ENCODE data around the gene RHBDF2.

The RHBDF2 gene

DNA sequence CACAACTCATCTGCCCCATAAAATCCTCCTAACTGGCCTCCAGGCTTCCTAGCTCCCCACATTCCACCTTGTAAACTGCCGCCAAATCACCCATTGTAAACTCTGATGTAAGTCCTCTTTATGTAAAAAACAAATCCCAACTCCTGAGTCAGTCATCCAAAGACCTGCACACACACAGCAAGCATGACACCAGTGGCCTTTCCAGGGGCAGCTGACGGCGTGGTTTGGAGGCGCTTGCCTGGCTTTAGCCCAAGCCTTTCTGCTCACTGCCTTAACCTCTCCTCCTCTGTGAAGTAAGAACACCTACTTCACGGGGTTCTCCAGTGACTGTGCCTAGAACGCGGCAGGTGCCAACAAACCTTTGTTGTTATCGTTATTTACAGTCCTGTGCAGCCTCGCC, 62.3 kb downstream of the RHBDF2 start:
- no peak overlapping the region for H3K9ac ChIP-seq (ENCODE audit: low read length)
- H3K4me3 ChIP-seq (ENCODE audit: low read length), result no peak overlapping the region
- H3K27me3 ChIP-seq (replicated peaks; ENCODE audit: insufficient read depth, low read length), result no peaks in the 10 kb centered on the region
- H3F3A ChIP-seq (ENCODE audit: insufficient read depth, low read length), result no peaks in the 10 kb centered on the region
- no peak overlapping the region for H2AFZ ChIP-seq (ENCODE audit: low read length)
- H3K4me1 ChIP-seq (ENCODE audit: low read length), result no peaks in the 10 kb centered on the region; the same call in 1 of the 2 replicates
- H3K9me3 ChIP-seq (replicated peaks; ENCODE audit: insufficient read depth, low read length), result no peaks in the 10 kb centered on the region
- peaks cover 11% of the 10 kb centered on the region for H4K20me1 ChIP-seq (ENCODE audit: insufficient read depth, low read length)
- H3K4me2 ChIP-seq (ENCODE audit: low read depth, low read length), result no peak overlapping the region
- TF ChIP-seq EZH2 (optimal IDR thresholded peaks at IDR 0.05; ENCODE audit: low read depth, low read length) (no peak), EZH2phosphoT487 (IDR thresholded peaks at IDR 0.05; ENCODE audit: low read length) (no peak)
- TF ChIP-seq, protein P1, sequence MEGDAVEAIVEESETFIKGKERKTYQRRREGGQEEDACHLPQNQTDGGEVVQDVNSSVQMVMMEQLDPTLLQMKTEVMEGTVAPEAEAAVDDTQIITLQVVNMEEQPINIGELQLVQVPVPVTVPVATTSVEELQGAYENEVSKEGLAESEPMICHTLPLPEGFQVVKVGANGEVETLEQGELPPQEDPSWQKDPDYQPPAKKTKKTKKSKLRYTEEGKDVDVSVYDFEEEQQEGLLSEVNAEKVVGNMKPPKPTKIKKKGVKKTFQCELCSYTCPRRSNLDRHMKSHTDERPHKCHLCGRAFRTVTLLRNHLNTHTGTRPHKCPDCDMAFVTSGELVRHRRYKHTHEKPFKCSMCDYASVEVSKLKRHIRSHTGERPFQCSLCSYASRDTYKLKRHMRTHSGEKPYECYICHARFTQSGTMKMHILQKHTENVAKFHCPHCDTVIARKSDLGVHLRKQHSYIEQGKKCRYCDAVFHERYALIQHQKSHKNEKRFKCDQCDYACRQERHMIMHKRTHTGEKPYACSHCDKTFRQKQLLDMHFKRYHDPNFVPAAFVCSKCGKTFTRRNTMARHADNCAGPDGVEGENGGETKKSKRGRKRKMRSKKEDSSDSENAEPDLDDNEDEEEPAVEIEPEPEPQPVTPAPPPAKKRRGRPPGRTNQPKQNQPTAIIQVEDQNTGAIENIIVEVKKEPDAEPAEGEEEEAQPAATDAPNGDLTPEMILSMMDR (IDR thresholded peaks at IDR 0.05; ENCODE audit: low read length), result no peak
- peaks cover 95% of the 10 kb centered on the region for H3K79me2 ChIP-seq (ENCODE audit: low read length)
- no peak for DNase-seq
- H3K9me2 ChIP-seq (replicated peaks; ENCODE audit: insufficient read depth, low read length), result no peaks in the 10 kb centered on the region
- H3K27ac ChIP-seq (ENCODE audit: low read length), result no peak overlapping the region
- no peaks in the 10 kb centered on the region for H3K36me3 ChIP-seq (replicated peaks; ENCODE audit: insufficient read depth, low read length)

DNA sequence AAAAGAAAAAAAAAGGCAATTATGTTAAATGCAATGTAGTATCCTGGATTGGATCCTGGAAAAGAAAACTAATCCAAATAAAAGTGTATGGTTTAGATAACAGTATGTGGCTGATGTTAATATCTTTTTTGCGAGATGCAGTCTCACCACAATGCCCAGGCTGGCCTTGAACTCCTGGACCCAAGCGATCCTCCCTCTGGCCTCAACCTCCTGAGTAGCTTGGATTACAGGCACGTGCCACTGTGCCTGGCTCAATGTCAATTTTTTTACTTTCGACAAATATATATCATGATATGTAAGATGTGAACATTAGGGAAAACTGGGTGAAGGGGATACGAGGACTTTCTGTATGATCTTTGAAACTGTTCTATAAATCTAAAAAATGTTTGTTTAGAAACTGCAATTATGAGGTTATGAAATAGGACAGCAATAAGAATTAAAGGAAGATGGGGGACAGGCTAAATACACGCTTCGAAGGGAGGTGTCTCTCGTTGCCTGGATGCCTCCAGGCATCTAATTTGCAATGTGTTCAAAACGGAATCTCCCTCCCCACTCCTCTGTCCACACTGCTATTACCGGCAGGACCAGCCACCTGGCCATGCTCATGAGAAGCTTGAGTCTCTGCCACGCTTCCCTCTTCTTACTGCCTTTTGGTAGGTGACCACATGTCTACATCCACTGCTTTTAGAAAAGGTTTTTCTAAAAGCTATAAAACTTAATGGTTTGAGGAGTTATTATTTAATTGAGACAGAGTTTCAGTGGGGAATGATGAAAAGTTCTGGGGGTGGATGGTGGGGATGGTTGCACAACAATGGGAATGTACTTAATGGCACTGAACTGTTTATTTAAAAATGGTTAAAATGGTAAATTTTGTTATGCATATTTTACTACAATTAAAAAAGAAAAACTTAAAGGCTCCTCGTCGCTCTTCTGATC, 63.5 kb downstream of the RHBDF2 start:
- TF ChIP-seq EZH2phosphoT487 (IDR thresholded peaks at IDR 0.05; ENCODE audit: low read length) (no peak), EZH2 (optimal IDR thresholded peaks at IDR 0.05; ENCODE audit: low read depth, low read length) (no peak)
- TF ChIP-seq, protein P1 (IDR thresholded peaks at IDR 0.05; ENCODE audit: low read length), result no peak
- H3K27me3 ChIP-seq (replicated peaks; ENCODE audit: insufficient read depth, low read length), result no peaks in the 10 kb centered on the region
- H3K4me3 ChIP-seq (ENCODE audit: low read length), result no peak overlapping the region
- no peaks in the 10 kb centered on the region for H3F3A ChIP-seq (ENCODE audit: insufficient read depth, low read length)
- no peaks in the 10 kb centered on the region for H3K9me3 ChIP-seq (replicated peaks; ENCODE audit: insufficient read depth, low read length)
- H3K27ac ChIP-seq (ENCODE audit: low read length), result no peak overlapping the region
- H3K79me2 ChIP-seq (ENCODE audit: low read length), result peaks cover 95% of the 10 kb centered on the region
- no peak overlapping the region for H2AFZ ChIP-seq (ENCODE audit: low read length)
- H4K20me1 ChIP-seq (ENCODE audit: insufficient read depth, low read length), result peaks cover 11% of the 10 kb centered on the region
- no peak overlapping the region for H3K4me2 ChIP-seq (ENCODE audit: low read depth, low read length)
- no peak for DNase-seq
- H3K36me3 ChIP-seq (replicated peaks; ENCODE audit: insufficient read depth, low read length), result no peaks in the 10 kb centered on the region
- H3K4me1 ChIP-seq (ENCODE audit: low read length), result no peaks in the 10 kb centered on the region; the same call in 1 of the 2 replicates
- no peak overlapping the region for H3K9ac ChIP-seq (ENCODE audit: low read length)
- H3K9me2 ChIP-seq (replicated peaks; ENCODE audit: insufficient read depth, low read length), result no peaks in the 10 kb centered on the region

DNA sequence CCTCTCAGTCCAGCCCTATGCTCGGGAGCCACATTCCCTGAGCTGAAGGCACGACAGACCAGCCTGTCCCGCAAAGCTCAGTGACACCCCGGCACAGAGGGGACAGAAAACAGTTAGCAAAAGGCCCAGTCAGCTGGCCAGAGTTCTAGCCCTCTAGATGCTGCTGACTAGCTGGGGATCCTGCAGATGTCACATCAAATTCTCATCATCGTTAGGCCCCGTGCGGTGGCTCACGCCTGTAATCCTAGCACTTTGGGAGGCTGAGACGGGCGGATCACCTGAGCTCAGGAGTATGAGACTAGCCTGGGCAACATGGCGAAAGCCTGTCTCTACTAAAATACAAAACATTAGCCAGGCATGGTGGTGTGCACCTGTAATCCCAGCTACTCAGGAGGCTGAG, 65.5 kb downstream of the RHBDF2 start:
- Histone ChIP-seq H3K4me1 (ENCODE audit: low read length) (no peaks in the 10 kb centered on the region), H3K9me2 (replicated peaks; ENCODE audit: insufficient read depth, low read length) (no peaks in the 10 kb centered on the region), H3K27me3 (replicated peaks; ENCODE audit: insufficient read depth, low read length) (no peaks in the 10 kb centered on the region), H4K20me1 (ENCODE audit: insufficient read depth, low read length) (peaks cover 8% of the 10 kb centered on the region), H3K27ac (ENCODE audit: low read length) (no peak overlapping the region), H3K36me3 (replicated peaks; ENCODE audit: insufficient read depth, low read length) (no peaks in the 10 kb centered on the region), H3K9me3 (replicated peaks; ENCODE audit: insufficient read depth, low read length) (no peaks in the 10 kb centered on the region), H3K79me2 (ENCODE audit: low read length) (peaks cover 92% of the 10 kb centered on the region), H3F3A (ENCODE audit: insufficient read depth, low read length) (no peaks in the 10 kb centered on the region), H3K4me2 (ENCODE audit: low read depth, low read length) (no peak overlapping the region), H2AFZ (ENCODE audit: low read length) (no peak overlapping the region), H3K9ac (ENCODE audit: low read length) (no peak overlapping the region), H3K4me3 (ENCODE audit: low read length) (no peak overlapping the region)
- no peak for DNase-seq
- TF ChIP-seq EZH2 (optimal IDR thresholded peaks at IDR 0.05; ENCODE audit: low read depth, low read length), result no peak
- no peak for TF ChIP-seq EZH2phosphoT487 (IDR thresholded peaks at IDR 0.05; ENCODE audit: low read length)
- TF ChIP-seq, protein P1 (IDR thresholded peaks at IDR 0.05; ENCODE audit: low read length), result no peak

Measured in MM.1S (cell line).